Stimulated activated CD8-positive, alpha-beta memory T cell treated with anti-CD3 and anti-CD28 coated beads, Interleukin-12 subunit alpha, Interleukin-12 subunit beta, amount 100 ng/mL, for 24 hours (primary cell): Measurements from ENCODE around the gene DTX3.

Experiments
- DNase-seq: peaks from one replicate; pipeline ENCODE4 v3.0.0-alpha.2; 2020; ENCODE audit errors: extremely low read depth

Gene DTX3

GRCh38 chr12:57620245-57620935 is 15.8 kb downstream of the DTX3 start:
- DNase-seq = no peak

- no peak for DNase-seq
Observed at GRCh38 chr12:57620936-57621496, 16.4 kb downstream of the DTX3 start.

- DNase-seq = no peak
Observed at GRCh38 chr12:57621497-57622292, 17.1 kb downstream of the DTX3 start.

- DNase-seq = no peak
Observed at GRCh38 chr12:57622293-57623245, 17.9 kb downstream of the DTX3 start.

- no peak for DNase-seq
Observed at GRCh38 chr12:57623385-57623784, 18.8 kb downstream of the DTX3 start.

GRCh38 chr12:57623811-57624390 is 19.3 kb downstream of the DTX3 start:
- no peak for DNase-seq

GRCh38 chr12:57624441-57625220 is 20.0 kb downstream of the DTX3 start:
- no peak for DNase-seq

GRCh38 chr12:57625261-57626032 is 20.8 kb downstream of the DTX3 start:
- DNase-seq = no peak

GRCh38 chr12:57626111-57626920 is 21.7 kb downstream of the DTX3 start:
- DNase-seq = no peak

GRCh38 chr12:57626921-57627445 is 22.4 kb downstream of the DTX3 start:
- DNase-seq = no peak

GRCh38 chr12:57627501-57628279 is 23.1 kb downstream of the DTX3 start:
- DNase-seq = no peak

- DNase-seq = no peak
Observed at GRCh38 chr12:57628280-57629191, 23.9 kb downstream of the DTX3 start.

GRCh38 chr12:57629897-57630471 is 25.4 kb downstream of the DTX3 start:
- no peak for DNase-seq

GRCh38 chr12:57630891-57631433 is 26.3 kb downstream of the DTX3 start:
- DNase-seq = no peak

GRCh38 chr12:57631566-57632072 is 27.0 kb downstream of the DTX3 start:
- DNase-seq = no peak
